Adrenal gland (tissue), 5 donors: ENCODE measurements around the gene GPR157.

Experiments used
- POLR2A ChIP-seq, 2 donors: fragments of 450-650 bp; IDR thresholded peaks; one replicate each; pipeline ENCODE4 v1.6.1; 2017; ENCODE audit warnings: antibody characterized with exemption in 2 of 2, mild to moderate bottlenecking in 2 of 2, moderate library complexity in 1 of 2
- TF ChIP-seq, protein P1 (sequence below), 6 experiments: fragments of 450-650 bp in 4 of 6; fragments of 200-600 bp in 2 of 6; sonication (generic) in 1 of 6; IDR thresholded peaks; 1 replicate in 5 of 6; 2 replicates in 1 of 6; pipeline versions ENCODE4 v1.5.1 to v1.8.0; 2016 to 2021; ENCODE audit warnings: antibody characterized with exemption in 6 of 6, mild to moderate bottlenecking in 2 of 6, moderate library complexity in 1 of 6
- donor health status: DM: no; HTN: no; CAD: no.

GRCh38 chr1:9108056-9108665, 20.7 kb downstream of the GPR157 start:
- TF ChIP-seq, protein P1, sequence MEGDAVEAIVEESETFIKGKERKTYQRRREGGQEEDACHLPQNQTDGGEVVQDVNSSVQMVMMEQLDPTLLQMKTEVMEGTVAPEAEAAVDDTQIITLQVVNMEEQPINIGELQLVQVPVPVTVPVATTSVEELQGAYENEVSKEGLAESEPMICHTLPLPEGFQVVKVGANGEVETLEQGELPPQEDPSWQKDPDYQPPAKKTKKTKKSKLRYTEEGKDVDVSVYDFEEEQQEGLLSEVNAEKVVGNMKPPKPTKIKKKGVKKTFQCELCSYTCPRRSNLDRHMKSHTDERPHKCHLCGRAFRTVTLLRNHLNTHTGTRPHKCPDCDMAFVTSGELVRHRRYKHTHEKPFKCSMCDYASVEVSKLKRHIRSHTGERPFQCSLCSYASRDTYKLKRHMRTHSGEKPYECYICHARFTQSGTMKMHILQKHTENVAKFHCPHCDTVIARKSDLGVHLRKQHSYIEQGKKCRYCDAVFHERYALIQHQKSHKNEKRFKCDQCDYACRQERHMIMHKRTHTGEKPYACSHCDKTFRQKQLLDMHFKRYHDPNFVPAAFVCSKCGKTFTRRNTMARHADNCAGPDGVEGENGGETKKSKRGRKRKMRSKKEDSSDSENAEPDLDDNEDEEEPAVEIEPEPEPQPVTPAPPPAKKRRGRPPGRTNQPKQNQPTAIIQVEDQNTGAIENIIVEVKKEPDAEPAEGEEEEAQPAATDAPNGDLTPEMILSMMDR (IDR thresholded peaks at IDR 0.05) = no peak
- TF ChIP-seq POLR2A (IDR thresholded peaks at IDR 0.05) = no peak
